Stimulated activated CD4-positive, alpha-beta T cell treated with anti-CD3 and anti-CD28 coated beads, Interleukin-15, amount 100 ng/mL, for 24 hours (primary cell): ENCODE measurements around the gene NFATC4.
"Not testable (repeated sequence)": the region's sequence is repeated elsewhere in the genome, so short reads cannot be mapped to it uniquely, and the experiment has no call there.

Experiments
- DNase-seq: peaks from one replicate; pipeline ENCODE4 v3.0.0-alpha.2; 2020

NFATC4 gene

GRCh38 chr14:24368562-24369252, 723 bp downstream of the NFATC4 start:
- DNase-seq: peak; percentile 19

GRCh38 chr14:24369463-24369862, 1.5 kb downstream of the NFATC4 start:
- no peak for DNase-seq

GRCh38 chr14:24369907-24370687, 2.1 kb downstream of the NFATC4 start:
- DNase-seq: no peak

DNA sequence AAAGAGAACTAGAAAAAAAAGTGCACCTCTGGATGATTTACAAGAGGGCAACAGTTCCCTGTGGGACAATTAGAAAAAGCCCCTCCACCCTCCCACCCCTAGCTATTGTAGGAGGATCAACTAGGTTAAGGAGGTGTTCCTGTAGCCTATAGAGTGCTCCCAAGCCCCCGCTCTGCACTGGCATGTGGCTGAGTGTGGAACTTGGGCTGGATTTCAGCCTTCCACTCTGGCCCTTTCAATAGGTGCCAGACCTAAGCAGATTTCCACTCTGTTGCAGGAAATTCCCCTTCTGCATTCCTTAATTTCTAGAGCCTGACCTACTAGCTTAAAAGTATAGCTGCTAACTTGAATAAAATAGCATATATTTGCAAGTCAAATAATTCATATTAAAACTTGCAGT, 2.8 kb downstream of the NFATC4 start:
- no peak for DNase-seq

DNA sequence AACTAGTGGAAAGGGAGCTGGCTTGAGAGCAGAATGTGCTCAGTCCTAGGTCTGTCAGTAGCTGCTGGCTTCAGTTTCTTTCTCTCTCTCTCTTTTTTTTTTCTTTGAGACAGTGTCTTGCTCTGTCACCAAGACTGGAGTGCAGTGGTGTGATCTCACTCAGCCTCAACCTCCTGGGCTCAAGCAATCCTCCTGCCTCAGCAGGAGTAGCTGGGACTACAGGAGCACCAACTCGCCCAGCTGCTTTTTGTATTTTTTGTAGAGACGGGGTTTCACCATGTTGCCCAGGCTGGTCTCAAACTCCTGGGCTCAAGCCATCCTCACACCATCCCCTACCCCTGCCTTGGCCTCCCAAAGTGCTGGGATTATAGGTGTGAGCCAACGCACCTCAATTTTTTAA, 3.6 kb downstream of the NFATC4 start:
- not testable (repeated sequence) for DNase-seq

DNA sequence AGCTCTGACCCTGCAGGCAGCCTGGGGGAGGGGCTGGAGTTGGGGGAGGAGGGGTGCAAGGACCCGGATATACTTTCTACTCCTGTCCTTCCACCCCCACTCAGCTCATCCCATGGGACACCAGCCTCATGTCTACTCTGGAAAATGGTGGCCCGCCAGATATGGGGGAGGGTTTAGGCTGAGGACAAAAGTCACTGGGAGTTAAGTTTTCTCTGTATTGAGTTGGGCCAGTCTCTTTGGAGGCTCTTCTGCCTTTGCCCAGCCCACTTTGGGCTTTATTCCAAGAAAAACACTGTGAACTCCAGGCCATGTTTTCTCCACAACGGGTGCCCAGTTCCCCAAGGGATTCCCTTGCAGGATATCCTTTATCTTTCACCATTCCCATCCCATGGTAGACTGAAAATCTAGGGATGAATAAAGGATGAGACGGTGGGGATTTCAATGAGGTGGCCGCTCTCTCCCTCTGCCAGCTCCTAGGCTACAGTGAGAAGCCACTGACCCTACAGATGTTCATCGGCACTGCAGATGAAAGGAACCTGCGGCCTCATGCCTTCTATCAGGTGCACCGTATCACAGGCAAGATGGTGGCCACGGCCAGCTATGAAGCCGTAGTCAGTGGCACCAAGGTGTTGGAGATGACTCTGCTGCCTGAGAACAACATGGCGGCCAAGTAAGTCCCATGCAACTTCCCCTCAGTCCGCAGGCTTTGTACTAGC, 4.9 kb downstream of the NFATC4 start:
- no peak for DNase-seq

DNA sequence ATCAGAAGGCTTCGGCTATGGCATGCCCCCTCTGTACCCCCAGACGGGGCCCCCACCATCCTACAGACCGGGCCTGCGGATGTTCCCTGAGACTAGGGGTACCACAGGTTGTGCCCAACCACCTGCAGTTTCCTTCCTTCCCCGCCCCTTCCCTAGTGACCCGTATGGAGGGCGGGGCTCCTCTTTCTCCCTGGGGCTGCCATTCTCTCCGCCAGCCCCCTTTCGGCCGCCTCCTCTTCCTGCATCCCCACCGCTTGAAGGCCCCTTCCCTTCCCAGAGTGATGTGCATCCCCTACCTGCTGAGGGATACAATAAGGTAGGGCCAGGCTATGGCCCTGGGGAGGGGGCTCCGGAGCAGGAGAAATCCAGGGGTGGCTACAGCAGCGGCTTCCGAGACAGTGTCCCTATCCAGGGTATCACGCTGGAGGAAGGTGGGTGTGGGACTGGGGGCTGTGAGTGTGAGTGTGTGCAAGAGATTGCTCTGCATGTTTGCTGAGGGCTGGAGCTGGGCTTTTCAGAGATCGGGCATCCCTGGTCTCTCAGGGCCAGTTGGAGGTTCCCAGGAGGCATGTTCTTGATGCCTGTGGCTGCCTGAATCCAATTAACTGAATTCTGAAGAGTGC, 8.6 kb downstream of the NFATC4 start:
- DNase-seq: no peak

DNA sequence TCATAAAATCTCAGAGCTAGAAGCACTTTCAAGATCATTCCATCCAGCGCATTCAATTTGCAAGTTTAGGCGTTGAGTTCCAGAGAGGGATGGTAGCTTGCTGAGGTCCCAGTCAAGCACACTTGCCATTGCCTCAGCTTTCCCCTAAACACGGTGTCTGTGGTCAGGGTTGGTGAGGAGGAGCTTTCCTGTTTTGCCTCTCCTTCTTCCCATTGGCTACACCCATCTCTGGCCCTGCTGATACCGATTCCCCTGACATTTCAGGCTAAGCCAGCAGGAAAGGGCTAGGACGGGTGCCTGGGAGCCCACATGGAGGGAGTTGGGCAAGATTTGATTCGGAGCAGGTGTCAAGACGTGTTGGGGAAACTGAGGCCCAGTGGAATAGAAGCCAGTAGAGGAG, 9.1 kb downstream of the NFATC4 start:
- no peak for DNase-seq

GRCh38 chr14:24377657-24378056, 9.7 kb downstream of the NFATC4 start:
- no peak for DNase-seq

- no peak for DNase-seq
Observed at GRCh38 chr14:24378327-24378726, 10.3 kb downstream of the NFATC4 start.

- no peak for DNase-seq
Observed at GRCh38 chr14:24378981-24379906, 11.3 kb downstream of the NFATC4 start.

GRCh38 chr14:24379907-24380730, 12.1 kb downstream of the NFATC4 start:
- no peak for DNase-seq

DNA sequence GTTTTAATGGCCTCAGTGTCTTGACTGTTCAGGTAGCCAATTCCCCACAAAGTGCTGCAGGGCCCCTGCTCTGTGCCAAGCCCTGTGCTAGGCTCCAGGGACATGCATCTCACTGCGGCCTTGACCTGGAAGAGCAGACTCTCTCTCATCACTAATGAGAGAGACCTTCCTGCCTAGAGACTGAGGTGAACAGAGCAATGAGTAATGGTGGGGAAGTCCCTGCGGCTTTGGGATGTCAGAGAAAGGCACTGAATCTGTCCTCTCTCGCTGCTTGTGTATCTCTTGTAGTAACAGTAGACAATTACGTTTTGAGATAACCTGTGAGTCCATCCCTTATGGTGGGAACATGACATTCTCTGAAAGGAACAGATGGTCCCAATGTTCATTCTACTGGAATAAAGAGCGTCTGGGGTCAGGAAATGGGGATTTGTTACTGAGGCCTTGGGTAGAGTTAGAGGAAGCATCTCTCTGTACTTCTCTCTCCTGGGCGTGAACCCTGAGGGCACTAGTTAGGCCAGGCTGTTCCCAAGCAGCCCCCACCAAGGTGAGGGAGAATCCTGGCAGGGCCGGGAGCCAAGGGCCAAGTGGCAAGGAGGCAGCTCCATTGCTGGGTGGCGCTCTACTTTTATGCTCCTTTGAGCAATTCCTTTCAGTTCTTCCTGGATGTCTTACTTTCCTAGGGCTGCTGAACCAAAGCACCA, 13.5 kb downstream of the NFATC4 start:
- peak; percentile 20 for DNase-seq

DNA sequence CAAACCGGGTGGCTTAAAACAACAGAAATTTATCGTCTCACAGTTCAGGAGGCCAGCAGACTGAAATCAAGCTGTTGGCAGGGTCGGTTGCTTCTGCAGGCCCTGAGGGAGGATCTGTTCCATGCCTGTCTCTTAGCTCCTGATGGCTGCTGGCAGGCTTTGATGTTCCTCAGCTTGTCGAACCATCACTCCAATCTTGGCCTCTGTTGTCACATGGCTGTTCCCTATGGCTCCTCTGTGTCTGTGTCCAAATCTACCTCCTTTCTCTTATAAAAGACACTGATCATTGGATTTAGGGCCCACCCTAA, 14.0 kb downstream of the NFATC4 start:
- DNase-seq: no peak

DNA sequence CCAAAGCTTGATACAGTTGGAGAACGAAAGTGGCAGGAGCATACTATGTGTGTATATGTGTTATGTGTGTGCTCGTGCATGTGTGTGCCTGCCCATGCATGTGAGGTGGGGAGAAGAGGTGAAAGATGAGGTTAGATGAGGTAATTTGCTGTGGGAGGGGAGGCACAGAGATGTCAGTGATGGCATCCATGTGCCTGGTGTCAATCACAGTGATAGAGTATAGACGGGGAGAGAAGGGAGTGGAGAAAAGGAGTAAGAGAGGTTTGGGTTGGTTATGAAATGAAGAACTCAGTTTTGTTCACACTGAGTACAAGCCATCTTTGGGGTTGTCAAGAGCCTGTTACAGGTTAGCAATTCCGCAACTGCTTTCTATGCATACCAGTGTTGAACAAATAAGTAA, 16.2 kb downstream of the NFATC4 start:
- DNase-seq: no peak

DNA sequence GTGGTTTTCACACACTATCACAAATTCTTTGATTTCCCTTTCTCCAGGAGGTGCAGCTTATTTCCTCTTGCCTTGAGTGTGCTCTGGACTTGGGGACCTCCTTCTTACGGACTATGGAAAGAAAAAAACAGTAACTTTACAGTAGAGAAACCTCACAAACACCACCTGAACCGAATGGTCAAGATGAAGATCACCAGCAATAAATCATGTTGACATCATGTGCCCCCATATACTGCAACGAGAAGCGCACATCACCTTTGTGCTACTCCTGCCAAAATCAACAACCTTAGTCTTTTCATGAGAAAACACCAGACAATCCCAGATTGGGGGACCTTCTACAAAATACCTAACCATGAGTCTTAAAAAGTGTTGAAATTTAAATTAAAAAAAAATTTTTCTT, 17.5 kb downstream of the NFATC4 start:
- no peak for DNase-seq

DNA sequence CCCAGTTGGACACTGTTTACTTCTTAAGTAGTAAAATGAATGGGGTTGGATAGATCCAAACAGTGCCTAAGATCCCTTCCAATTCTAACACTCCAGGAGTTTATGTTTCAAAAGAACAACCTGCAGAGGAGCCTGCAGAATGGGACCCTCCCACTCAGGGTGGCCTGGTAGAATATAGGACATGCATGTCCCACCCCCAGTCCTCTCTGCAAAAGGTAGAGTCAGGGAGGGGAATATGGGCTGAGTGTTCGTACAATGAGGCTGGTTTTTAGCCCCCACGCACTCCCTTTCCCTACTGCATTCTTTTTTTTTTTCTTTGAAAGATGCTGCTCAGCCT, 19.0 kb downstream of the NFATC4 start:
- DNase-seq: no peak

DNA sequence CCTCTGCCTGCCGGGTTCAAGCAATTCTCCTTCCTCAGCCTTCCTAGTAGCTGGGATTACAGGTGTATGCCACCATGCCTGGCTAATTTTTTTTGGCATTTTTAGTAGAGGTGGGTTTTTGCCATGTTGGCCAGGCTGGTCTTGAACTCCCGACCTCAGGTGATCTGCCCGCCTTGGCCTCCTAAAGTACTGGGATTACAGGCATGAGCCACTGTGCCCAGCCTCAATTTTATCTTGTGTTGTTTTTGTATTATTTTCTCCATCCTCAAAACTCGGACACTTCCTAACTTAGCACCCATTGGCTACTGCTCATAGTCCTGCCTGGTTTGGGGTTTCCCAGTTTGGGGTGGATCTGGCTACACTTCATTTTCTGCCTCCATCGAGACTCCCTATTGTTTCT, 19.6 kb downstream of the NFATC4 start:
- DNase-seq: not testable (repeated sequence)

DNA sequence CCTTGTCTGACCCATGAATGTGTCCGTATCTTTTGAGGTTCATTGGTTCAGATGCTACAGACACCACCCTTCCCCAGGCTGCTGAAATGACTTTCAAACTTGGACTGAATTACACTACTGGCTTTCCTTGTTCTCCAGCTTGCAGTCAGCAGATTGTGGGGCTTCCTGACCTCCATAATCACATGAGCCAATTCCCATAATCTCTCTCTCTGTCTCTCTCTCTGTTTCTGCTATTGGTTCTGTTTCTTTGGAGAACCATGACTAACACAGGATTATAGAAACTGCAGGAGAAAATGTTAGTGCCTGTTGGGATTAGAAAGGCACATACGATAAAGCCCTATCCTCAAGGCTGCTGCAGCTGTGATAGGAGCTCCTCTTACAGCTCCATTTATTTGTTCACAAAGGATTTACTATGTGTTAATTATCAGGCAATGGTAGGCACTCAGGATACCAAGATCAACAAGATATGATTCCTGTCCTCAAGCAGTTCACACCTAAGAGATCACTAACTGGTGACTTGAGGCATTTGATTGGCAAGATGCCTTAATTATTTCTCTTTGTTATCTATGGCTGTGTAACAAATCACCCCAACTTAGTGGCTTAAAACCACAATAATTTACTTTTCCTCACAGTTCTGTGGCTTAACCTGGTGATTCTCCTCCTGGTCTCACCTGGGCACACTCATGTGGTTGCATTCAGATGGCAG, 20.6 kb downstream of the NFATC4 start:
- DNase-seq: no peak

- no peak for DNase-seq
Observed at GRCh38 chr14:24389226-24389848, 21.4 kb downstream of the NFATC4 start.
